EL (cell line): ENCODE data around the gene KAT7.

Experiments
- DNase-seq: peaks from one replicate; pipeline ENCODE4 v3.0.0-alpha.2; 2016

KAT7 gene

DNA sequence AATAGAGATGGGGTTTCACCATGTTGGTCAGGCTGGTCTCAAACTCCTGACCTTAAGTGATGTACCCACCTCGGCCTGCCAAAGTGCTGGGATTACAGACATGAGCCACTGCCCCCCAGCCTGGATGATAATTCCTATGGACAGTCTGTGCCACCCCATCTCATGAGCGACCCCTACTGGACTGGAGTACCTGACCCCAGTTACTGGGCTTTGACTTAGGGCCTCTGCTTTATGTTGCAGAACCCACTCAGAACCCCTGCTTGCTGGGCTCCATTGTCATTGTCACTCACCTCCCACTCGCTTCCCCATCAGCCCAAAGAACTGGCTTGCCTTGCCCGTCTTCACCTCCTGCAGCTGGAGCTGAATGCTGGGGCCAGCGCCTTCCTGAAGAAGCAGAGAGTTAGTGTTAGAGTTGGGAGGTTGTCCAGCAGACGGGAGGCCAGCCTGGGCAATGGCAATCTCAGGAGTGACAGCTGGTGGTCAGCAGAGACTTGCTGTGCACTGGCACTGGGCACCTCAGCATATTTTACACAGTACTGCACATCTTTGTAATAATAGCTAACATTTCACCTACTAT is 55.4 kb downstream of the KAT7 start:
- DNase-seq, result no peak

DNA sequence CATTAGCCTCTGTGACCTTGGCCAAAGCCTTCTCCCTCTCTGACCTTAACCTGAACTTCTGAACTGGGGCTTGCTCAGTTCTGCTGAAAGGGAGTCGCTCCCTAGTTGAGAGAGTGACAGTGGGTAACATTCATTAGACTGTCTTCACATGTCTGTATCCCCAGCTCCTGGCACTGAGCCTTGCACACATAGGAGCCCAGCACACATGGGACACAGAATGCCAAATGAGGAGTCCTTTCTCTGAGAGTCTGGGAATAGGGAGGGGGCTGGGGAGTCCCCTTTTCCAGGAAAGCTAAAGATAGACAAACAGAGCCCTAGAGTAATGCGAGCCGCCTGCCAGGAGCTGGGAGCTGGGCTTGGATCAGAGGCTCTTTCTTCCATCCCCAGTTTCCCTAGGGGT is 56.8 kb downstream of the KAT7 start:
- no peak for DNase-seq

DNA sequence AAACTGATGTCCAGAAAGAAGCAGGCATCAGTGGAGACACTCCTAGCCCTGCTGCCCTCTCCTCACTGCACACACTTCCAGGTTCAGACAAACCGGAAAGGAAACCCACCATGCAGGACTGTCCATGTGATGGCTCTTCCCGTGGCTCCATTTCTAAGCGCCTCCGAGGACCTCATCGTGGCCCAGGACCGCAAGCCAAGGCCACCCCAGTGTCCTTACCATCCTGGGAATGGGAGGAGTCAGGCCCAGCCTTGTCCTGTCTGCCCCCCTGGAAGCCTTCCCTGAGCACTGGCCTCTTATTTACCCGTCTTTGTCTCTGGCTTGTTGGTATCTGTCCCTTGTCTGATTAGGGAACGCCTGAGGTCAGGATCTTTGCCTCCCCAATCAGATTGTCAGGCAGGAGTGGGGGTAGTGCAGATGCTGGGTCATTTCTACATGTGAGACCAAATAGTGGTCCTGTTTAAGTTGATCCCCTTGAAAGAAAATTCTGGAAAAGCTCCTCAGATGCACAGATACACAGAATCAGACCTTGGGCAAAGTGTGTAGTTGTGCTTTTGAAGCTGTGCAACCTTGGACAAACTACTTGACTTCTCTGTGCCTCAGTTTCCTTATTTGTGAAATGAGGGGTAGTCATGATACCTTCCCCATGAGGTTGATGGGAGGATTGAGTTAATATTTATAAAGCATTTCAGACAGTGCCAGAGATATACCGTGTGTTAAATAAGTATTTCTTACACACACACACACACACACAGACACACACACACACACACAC is 58.6 kb downstream of the KAT7 start:
- no peak for DNase-seq

DNA sequence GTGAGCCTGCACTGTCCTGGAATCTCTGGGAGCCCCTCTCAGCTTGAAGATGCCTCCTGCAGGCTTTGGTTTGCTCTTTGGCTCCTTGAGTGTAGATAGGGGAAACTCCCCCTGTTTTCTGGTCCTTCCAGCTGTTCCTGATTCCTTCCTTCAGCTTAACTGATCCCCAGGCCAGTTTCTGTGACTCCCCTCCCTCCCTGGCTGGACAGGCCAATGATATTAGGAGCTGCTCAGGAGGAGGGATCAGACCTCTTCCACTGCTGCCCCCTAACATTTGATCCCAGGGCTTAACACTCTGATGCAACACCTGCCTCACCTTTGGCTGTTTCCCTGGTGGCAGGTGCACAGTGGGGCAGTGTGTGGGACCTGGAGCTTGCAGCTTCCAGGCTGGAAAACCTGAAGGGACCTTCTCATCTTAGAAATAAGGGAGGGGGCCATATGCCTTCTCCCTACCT is 59.6 kb downstream of the KAT7 start, which contains the start of gene TAC4:
Gene TAC4, minus strand, starts transcription at position 51 of the 455 bp plus-strand sequence. CDS start 52 bp downstream, outside the sequence.
- no peak for DNase-seq

DNA sequence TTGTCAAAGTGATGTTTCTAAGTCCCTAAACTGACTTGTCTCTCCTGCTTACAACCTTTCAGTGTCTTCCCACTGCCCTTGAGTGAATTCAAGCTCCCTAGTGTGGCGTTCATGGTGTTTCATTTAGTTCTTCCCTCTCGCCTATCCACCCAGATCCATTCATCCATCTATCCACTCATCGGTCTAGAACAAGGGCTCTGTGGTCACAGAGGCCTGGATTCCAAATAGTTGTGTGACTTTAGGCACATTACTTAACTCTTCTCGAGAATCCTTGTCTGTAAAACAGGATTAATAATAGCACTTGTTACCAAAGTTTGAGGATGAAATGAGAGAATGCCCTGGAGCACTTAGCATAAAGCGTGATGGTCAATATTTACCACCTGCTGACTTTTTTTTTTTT is 60.3 kb downstream of the KAT7 start:
- DNase-seq, result no peak

DNA sequence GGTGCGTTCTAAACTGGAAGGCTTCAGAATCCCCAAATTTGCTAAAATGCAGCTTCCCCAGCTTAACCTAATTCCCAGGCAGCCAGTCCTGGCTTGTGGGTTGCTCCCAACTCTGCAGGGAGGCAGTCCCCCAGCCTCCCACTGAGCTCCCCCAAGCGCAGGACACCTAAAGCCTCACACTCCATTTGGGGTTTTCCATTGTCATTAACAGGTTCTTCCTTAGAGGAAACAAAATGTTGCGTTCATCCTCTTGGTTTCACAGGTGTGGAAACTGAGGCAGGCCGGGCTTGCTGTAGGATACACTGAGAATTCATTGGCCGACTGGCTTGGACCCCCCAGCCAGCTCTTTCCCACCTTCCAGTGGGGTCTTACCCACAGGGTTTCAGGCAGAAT is 61.7 kb downstream of the KAT7 start:
- no peak for DNase-seq

DNA sequence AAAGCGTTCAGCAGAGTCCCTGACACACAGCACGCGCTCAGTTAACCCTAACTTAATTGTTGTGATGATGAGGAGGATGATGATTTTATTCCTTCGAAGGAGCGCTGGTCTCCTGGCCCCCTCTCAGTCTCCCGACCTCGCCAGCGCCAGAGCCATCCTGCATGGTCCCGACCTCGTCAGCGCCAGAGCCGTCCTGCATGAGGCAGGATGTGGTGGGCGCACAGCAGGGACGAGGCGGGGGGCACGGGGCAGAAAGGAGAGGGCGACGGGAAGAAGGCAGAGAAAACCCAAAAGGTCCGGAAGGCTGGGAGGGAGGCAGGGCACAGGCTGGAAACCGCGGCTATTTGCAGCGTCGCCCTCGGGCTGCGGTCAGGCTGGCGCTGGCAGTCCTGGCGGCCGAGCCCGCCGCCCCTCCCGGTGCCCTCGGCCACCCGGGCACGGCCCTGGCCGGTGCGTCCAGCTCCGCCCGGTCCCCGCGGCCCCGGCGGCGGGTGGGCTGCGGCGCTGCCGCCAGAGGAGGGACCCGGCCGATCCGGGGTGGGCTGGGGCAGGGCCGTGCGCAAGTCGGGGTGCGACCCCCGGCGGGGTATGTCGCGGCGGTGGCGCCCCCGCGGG is 62.4 kb downstream of the KAT7 start:
- DNase-seq, result peak; percentile 25

DNA sequence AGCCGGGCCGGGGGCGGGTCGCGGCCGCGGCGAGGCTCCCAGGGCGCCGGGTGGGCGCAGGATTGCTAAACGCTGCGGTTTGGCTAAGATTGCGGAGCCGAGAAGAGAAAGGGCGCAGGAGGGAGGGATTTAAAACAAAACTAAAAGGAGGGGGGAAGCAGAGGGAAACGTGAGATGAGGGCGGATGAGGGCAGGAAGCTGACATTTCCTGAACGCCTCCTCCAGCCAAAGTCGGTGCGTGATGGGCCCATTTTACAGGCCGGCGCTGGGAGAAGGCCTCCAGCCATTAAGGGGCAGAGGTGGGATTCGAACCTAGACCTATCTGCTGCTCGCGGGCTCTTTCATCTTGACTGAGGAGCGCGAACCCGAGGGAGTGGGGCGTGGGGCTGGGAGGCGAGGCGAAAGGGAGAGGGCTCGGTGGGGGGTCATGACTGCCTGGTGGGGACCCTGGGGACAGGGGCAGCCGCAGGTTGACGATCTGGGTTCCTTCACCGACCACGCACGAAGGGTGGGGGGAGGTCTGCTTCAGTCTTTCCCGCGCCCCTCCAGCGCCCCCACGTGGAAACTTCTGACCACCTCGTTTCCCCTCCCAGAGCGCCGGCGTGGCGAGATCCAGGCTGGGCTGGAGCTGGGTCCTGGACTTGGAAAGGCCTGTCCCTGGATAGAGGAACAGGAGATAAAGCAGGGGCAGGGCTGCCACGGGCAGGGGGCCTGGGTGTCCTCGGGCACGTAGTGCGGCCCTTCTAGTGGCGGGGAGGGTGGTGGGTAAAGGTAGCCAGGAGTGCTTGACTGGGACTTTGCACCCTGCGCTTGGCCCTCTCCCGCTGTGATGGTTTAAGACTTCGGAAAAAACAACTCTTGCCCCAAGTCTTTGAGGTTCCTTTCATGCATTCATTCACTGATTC is 63.2 kb downstream of the KAT7 start:
- peak; percentile 73 for DNase-seq

DNA sequence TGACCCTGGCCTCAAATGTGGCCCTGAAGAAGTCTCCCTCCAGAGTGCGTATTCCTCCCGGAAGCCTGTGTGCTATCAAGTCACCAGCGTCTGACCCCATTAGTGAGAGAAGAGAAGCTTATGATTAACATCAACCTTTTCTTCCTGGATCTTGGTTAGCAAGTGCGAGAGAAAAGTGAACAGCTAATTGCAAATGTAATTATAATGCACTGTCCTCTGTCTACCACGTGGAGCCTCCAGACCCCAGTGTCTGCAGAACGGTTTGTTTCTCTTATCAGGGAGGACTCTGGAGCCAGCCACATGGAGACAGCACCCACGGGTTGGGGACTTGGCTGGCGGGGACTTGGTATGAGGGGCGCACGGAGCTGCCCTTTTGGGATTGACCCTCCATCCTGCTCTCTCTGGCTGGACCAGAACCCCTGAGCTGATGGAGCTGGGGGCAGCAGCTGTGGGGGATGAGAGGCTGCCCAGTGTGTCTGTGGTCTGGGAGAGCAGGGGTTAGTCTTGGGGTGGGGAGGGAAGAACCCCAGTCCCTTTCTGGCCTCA is 65.1 kb downstream of the KAT7 start:
- DNase-seq, result no peak

DNA sequence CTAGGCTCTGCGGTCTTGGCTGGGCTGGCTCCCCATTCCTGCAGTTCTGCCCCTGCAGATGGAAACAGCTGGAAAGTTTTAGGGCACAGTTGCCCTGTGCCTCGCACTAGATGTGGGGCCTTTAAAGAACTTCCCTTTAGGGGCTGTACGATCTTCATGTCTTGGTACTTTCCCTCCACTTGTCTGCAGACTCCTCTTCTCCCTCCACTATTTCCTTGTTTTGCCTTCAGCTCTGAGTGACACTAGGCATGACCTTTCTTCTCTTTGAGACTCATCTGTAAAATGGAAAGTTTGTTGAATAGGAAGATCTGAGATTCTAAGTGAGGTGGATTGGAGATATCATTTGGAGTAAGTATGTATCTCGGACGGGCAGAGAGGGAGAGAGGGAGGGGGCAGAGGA is 65.6 kb downstream of the KAT7 start:
- no peak for DNase-seq

DNA sequence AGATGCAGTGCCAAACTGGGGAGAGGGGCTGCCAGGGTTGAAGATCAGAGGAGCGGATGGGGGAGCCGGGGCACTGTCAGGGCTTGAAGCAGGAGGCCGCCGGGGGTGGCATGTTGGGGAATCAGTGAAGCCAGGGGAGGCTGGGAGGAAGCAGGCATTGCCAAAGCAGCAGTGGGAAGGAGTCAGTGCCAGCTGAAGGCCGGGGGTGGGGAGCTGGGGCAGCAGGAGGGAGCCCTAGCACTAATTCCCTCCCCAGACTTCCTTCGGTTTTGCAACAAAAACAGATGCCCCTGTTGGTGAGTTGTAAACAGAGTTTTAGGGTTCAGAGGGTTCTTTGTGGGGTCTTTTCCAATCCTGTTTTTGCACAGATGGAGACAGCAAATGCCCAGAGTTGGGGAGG is 70.3 kb downstream of the KAT7 start:
- DNase-seq, result no peak

DNA sequence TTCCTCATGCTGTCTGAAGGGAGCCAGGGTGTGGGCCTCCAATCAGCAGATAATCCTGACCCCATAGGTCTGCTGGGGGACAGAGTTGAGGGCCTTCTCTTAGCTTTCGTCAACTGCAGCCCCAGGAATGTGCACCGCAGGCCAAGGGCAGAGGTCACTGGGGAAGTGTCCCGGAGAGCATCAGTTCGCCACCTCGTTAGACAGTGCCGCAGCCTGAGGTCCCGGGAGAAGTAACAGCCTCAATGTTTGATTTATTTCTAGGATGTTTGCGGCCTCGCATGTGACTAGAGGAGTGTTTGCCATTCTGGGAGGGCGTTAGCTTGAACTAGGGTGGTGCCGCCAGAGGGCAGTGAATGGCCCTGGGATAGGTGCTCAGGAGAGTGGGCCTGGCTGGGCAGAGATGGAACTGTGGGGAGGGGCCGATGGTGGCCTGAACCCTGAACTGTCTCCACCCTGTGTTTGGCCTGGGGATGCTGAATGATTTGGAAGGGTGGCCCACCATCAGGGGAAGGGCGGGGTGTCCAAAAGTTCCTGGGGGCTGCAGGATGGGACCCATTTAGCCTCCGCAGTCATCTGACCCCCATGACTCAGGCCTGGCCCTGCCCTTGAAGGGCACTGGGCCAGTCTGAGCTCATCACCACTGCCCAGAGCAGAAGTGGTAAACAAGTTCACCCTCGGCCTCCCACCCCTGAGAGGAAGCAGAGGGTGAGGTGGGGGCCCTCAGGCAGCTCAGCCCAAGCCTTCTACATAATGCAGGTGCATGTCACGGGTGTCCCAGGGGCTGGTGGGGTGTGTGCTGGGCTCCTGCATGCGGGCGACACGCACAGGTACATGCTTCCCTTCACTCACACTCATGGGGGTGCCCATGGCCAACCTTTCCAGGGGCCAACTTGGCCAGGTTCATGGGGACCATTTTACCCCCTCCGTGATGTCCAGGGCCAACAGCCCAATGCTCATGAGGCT is 71.8 kb downstream of the KAT7 start:
- no peak for DNase-seq

DNA sequence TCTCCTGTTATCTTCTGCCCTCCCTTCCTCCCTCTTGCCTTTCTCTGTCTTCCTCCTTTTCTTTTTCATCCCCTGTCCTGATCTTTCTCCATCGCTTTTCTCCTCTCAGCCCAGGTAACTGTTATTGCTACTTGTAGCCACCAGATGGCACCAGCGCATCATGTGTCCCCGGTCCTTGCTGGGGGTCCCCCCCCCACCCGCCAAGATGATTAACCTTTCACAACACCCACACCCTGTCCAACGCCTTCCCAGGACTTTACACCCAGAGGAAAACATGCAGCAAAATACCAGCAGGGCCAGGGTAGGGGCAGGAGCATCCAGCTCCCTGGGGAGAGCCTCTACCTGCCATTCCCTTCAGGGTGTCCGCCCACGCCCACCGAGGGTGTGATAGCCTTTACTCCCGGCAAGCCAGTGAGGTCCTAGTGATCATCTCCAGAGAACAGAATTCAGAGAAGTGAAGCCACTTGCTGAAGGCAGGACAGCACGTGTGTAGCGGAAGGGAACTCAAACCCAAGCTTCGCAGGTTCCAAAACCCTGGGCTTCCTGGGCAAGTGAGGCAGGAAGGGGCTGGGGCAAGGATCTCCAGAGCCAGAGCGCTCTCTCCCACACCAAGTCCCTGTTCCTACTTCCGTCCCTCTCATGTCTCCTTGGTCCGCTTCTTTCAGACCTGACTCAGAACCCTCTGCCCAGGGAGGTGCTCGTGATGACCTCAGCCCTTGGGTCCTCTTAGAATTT is 72.8 kb downstream of the KAT7 start:
- peak; percentile 63 for DNase-seq

DNA sequence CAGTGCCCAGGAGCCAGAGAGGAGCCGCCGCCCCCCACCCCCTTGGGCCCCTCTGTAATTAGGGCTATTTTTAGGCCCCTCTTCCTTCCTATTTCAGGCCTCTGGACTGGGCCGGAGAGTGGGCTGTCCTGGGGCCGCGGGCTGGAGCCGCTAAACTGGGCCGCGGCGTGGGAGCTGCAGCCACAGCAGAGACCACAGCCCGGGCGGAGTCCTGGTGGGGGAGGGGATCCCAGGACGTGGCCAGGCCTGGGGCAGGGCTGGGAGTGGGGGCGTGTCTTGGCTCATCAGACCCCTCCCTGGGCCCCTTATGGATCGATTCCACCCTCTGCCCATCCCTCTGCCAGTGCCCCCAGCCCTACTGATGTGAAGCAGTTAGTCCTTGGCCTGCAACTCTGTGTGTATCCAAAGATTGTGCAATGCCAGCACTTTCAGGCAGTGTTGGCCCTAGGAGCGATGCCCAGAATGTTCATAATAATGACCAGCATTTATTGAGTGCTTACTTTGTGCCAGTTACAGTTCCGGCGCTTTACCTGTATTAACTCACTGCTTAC is 74.4 kb downstream of the KAT7 start:
- no peak for DNase-seq

DNA sequence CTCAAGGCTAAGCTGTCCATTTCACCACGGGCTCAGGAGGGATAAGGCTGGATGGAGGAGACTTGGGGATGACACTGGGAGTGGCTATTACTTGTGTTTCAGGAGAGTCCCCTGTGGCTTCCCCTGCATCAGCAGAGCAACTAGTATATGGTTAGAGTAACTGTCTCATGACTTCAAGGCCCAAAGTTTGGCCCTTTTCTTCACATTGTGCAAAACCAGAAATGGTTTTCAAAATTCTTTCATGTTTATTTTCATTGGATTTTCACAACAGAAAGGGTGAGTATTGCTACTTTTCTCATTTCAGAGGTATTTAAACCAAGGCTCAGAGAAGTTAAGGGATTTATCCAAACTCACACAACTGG is 77.5 kb downstream of the KAT7 start:
- DNase-seq, result no peak

DNA sequence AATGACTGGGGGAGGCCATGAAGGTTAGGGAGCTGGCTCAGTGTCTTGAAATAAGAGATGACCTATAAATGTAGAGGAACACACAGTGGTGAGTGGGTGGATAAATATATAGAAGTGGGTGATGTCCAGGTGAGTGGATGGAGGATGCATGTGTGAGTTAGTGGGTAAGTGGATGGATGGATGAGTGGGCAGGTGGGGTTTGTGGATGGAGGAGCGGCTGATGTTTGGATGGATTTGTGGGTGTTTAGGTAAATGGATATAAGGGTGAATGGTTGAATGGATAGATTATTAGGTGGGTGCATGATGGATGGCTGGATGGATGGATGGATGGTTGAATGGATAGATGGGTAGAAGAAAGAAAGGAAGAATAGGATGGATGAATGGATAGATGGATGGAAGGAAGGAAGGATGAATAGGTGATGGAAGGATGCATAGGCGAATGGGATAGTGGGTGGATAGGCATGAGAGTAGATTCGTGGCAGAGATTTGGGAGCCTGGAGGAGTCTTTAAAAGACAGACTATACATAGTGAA is 78.5 kb downstream of the KAT7 start:
- no peak for DNase-seq

DNA sequence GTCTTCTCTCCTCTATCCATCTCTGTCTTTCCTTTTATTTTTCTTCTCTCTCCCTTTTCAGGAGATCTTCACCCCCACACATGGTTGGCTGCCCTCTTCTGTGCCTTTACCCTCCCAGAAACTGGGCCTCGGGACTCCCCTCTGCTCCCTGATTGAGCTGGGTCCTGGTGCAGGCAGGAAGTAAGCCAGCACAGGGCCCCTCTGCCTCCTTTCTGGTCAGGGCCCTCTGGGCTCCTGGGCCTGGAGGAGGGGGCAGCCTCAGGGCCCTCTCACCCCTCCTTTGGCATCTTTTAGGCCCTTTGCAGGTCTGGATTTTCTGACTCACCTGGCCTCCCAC is 80.5 kb downstream of the KAT7 start:
- DNase-seq, result no peak

DNA sequence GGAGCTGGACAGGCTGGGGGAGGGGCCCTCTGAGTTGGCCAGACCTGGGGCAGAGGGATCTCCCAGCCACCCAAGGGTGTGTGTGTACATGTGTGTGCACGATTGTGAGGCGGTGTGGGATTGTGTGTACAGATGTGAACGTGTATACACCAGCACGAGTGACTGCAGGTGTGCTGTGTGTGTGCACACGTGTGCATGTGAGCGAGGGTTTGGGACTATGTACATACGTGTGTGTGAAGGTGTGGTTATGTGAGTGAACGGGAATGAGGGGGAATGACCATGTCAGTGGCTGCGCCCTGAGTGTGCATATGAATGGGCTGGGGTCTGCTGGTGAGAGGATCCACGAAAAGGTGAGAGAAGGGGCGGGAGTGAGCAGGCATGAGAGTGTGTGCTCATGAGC is 81.8 kb downstream of the KAT7 start:
- DNase-seq, result no peak

DNA sequence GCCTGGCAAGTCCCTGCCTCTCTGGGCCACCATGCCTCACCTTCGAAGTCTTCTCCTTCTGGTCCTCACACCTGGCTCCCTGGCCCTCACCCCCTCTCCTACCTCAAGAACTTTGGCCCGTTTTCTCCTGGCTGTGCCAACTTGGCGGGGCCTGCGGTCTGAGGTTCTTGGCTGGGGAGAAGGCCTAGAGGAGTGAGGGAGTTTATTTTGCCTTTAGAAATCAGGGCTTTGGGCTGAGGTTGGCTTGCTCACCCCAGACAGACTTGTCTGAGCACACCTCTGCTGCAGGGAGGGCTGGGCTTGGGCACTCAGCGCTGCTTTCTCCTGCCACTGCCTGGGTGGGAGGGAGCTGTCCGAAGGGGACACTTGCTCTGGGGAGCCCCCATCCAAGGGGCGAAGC is 82.7 kb downstream of the KAT7 start:
- DNase-seq, result no peak

DNA sequence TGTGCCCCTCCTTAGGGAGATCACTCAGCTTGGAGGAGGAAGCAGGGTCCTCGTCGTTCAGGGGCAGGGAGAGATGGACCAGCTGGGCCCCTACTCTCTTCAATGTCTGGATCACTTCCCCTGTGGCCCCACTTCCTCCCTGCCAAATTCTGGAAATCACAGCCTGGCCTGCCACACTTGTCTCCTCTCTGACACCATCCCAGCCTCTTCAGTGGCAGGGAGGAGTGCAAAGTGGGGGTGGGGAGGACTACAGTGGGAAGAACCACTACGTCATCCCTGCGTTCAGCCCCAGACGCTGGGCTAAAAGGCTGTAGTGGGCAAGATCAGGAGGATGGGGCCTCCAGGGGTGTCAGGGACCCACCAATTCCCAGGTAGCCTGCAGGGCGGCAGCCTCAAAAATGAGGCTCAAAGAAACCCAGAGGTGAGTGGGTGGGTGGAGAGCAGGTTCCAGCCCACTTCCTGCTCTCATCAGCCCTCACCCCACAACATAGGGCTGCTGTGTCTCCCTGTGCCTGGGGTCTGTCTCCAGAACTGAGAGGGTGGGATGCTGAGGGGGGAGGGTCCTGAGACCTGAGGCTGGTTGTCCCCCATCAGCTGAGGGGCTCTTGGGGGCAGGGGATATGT is 84.4 kb downstream of the KAT7 start:
- DNase-seq, result no peak
